WTC11 (cell line): Measurements from ENCODE around the gene MLN. TPM values are rescaled to one million over a fixed set of nuclear protein-coding genes. Genes with fewer than 3 reads are reported as not detected.

Experiments
- ATAC-seq: fragments of 200-7000 bp; cut with Tn5 transposase; 2 replicates; pipeline ENCODE4 v1.10.0; 2021; ENCODE audit warnings: mild to moderate bottlenecking, moderate library complexity
- CTCF ChIA-PET: fragments of 300-600 bp; sonication (Branson Sonifier 250); formaldehyde crosslinking; loops from one replicate; lab custom pipeline; 2021; ENCODE audit warnings: antibody characterized with exemption; lab: Charles Lee
- POLR2A ChIA-PET: fragments of 350-600 bp; sonication (Branson Sonifier 250); formaldehyde crosslinking; loops from one replicate; lab custom pipeline; 2021; ENCODE audit warnings: antibody characterized with exemption; lab: Charles Lee
- DNase-seq: peaks from one replicate; pipeline ENCODE4 v3.0.0; 2021; ENCODE audit warnings: low spot score
- H3K27ac Mint-ChIP-seq: 2 replicates; pipeline ENCODE4 v1.8.0; 2021; ENCODE audit warnings: mixed read lengths
- H3K27me3 Mint-ChIP-seq: 2 replicates; pipeline ENCODE4 v1.8.0; 2021; ENCODE audit warnings: low read depth, mild to moderate bottlenecking, moderate library complexity, mixed read lengths
- H3K36me3 Mint-ChIP-seq: 2 replicates; pipeline ENCODE4 v1.8.0; 2021; ENCODE audit warnings: mixed read lengths
- H3K4me1 Mint-ChIP-seq: 2 replicates; pipeline ENCODE4 v1.8.0; 2022; ENCODE audit warnings: mixed read lengths
- H3K4me3 Mint-ChIP-seq: 2 replicates; pipeline ENCODE4 v1.8.0; 2021; ENCODE audit warnings: mild to moderate bottlenecking, moderate library complexity, mixed read lengths
- H3K9me3 Mint-ChIP-seq: 2 replicates; pipeline ENCODE4 v1.8.0; 2021; ENCODE audit warnings: mixed read lengths
- CDX4 ChIP-seq: fragments of 250-450 bp; sonication (Bioruptor Pico); IDR thresholded peaks from 2 replicates; pipeline ENCODE4 v1.9.0; 2021; ENCODE audit warnings: moderate library complexity, mild to moderate bottlenecking, inconsistent platforms, borderline replicate concordance
- E2F4 ChIP-seq: sonication (generic); formaldehyde crosslinking; IDR thresholded peaks from 2 replicates; pipeline ENCODE4 v1.8.1; 2022; ENCODE audit warnings: low read depth, mild to moderate bottlenecking, moderate library complexity, missing genetic modification reagents, borderline replicate concordance
- E2F5 ChIP-seq: sonication (generic); formaldehyde crosslinking; IDR thresholded peaks from 2 replicates; pipeline ENCODE4 v1.8.1; 2022; ENCODE audit warnings: mild to moderate bottlenecking, moderate library complexity, missing genetic modification reagents
- EMX1 ChIP-seq: fragments of 250-450 bp; sonication (Bioruptor Pico); IDR thresholded peaks from 2 replicates; pipeline ENCODE4 v1.8.0; 2021; ENCODE audit warnings: mild to moderate bottlenecking
- FOXP1 ChIP-seq: sonication (generic); formaldehyde crosslinking; IDR thresholded peaks from 2 replicates; pipeline ENCODE4 v1.8.0; 2022; ENCODE audit warnings: missing genetic modification reagents, mild to moderate bottlenecking, moderate library complexity, borderline replicate concordance
- GABPB1 ChIP-seq: sonication (generic); formaldehyde crosslinking; IDR thresholded peaks from 2 replicates; pipeline ENCODE4 v1.8.1; 2023; ENCODE audit warnings: mild to moderate bottlenecking, missing genetic modification reagents
- IRF2 ChIP-seq: sonication (generic); formaldehyde crosslinking; IDR thresholded peaks from 2 replicates; pipeline ENCODE4 v1.8.0; 2022; ENCODE audit warnings: low read depth, missing genetic modification reagents, borderline replicate concordance
- MYBL2 ChIP-seq: sonication (generic); formaldehyde crosslinking; IDR thresholded peaks from 2 replicates; pipeline ENCODE4 v1.8.1; 2023; ENCODE audit warnings: mild to moderate bottlenecking, moderate library complexity, missing genetic modification reagents
- PRRX2 ChIP-seq: fragments of 250-450 bp; sonication (Bioruptor Pico); IDR thresholded peaks from 2 replicates; pipeline ENCODE4 v1.8.0; 2021; ENCODE audit warnings: mild to moderate bottlenecking
- RELA ChIP-seq: sonication (generic); formaldehyde crosslinking; IDR thresholded peaks from 2 replicates; pipeline ENCODE4 v1.8.1; 2022; ENCODE audit warnings: missing genetic modification reagents, mild to moderate bottlenecking, borderline replicate concordance
- SOX15 ChIP-seq: fragments of 250-450 bp; sonication (Bioruptor Pico); IDR thresholded peaks from 2 replicates; pipeline ENCODE4 v1.9.0; 2021; ENCODE audit warnings: mild to moderate bottlenecking
- SP1 ChIP-seq: sonication (generic); formaldehyde crosslinking; conservative IDR thresholded peaks from 2 replicates; pipeline ENCODE4 v1.8.1; 2022; ENCODE audit warnings: missing genetic modification reagents
- TP53 ChIP-seq: sonication (generic); formaldehyde crosslinking; IDR thresholded peaks from 2 replicates; pipeline ENCODE4 v1.8.1; 2023; ENCODE audit warnings: mild to moderate bottlenecking, missing genetic modification reagents
- ZNF138 ChIP-seq: sonication (generic); formaldehyde crosslinking; conservative IDR thresholded peaks from 2 replicates; pipeline ENCODE4 v1.8.1; 2022; ENCODE audit warnings: mild to moderate bottlenecking, moderate library complexity, missing genetic modification reagents
- ZNF232 ChIP-seq: sonication (generic); formaldehyde crosslinking; IDR thresholded peaks from 2 replicates; pipeline ENCODE4 v1.8.0; 2022; ENCODE audit warnings: mild to moderate bottlenecking, missing genetic modification reagents
- ZNF512 ChIP-seq: sonication (generic); formaldehyde crosslinking; IDR thresholded peaks from 2 replicates; pipeline ENCODE4 v1.8.1; 2022; ENCODE audit warnings: missing genetic modification reagents, borderline replicate concordance
- ZNF532 ChIP-seq: fragments of 250-450 bp; sonication (Bioruptor Pico); IDR thresholded peaks from 2 replicates; pipeline ENCODE4 v1.9.0; 2021; ENCODE audit warnings: mild to moderate bottlenecking, borderline replicate concordance
- ZNF671 ChIP-seq: fragments of 250-450 bp; sonication (Bioruptor Pico); IDR thresholded peaks from 2 replicates; pipeline ENCODE4 v1.8.0; 2021; ENCODE audit warnings: mild to moderate bottlenecking
- total RNA-seq: library from RNA; stranded (reverse); gene quantifications from 3 replicates; pipeline ENCODE4 v1.2.3, GENCODE V29; 2021

Gene MLN
- total RNA-seq, 1 experiment from 2014 or later, result not detected

GRCh38 chr6:33755070-33755869, 48.5 kb downstream of the MLN start (continued):
- TF ChIP-seq E2F5 (no peak), PRRX2 (CRISPR knock-in tag) (no peak), FOXP1 (CRISPR knock-in tag) (no peak), ZNF512 (CRISPR knock-in tag) (no peak)

- Mint-ChIP-seq H3K36me3 (no peaks in the 10 kb centered on the region), H3K27ac (no peak overlapping the region), H3K4me3 (no peak overlapping the region), H3K27me3 (no peaks in the 10 kb centered on the region; the same call in 1 of the 2 replicates), H3K9me3 (no peaks in the 10 kb centered on the region), H3K4me1 (peaks cover 9% of the 10 kb centered on the region)
- ChIA-PET CTCF (interaction anchor here (1.1 to 2.9 kb wide), 3 partner anchors 8 to 17 kb away, joined by 3 to 7 read pairs (median 4); no protein-coding TSS in a partner anchor), POLR2A (no interaction called here)
- TF ChIP-seq ZNF138 (CRISPR knock-in tag), result no peak
- no peak for TF ChIP-seq SP1 (CRISPR knock-in tag)
- no peak for TF ChIP-seq IRF2 (CRISPR knock-in tag)
- TF ChIP-seq CDX4, result no peak
- no peak for TF ChIP-seq TP53 (CRISPR knock-in tag)
- no peak for TF ChIP-seq ZNF671 (CRISPR knock-in tag)
- TF ChIP-seq ZNF232 (CRISPR knock-in tag), result no peak
- TF ChIP-seq GABPB1 (CRISPR knock-in tag), result no peak
- TF ChIP-seq RELA (CRISPR knock-in tag), result no peak
- no peak for TF ChIP-seq SOX15 (CRISPR knock-in tag)
- TF ChIP-seq ZNF532 (CRISPR knock-in tag), result no peak
- no peak for TF ChIP-seq MYBL2 (CRISPR knock-in tag)
- TF ChIP-seq EMX1 (CRISPR knock-in tag), result no peak
- no peak for TF ChIP-seq E2F4 (CRISPR knock-in tag)
- no peak for TF ChIP-seq FOXP1 (CRISPR knock-in tag)
- ATAC-seq (no peak), DNase-seq (no peak)
Measured at GRCh38 chr6:33754222-33754621, 49.6 kb downstream of the MLN start.
